ENCODE measurements around the gene PLOD3.

PLOD3 gene

DNA sequence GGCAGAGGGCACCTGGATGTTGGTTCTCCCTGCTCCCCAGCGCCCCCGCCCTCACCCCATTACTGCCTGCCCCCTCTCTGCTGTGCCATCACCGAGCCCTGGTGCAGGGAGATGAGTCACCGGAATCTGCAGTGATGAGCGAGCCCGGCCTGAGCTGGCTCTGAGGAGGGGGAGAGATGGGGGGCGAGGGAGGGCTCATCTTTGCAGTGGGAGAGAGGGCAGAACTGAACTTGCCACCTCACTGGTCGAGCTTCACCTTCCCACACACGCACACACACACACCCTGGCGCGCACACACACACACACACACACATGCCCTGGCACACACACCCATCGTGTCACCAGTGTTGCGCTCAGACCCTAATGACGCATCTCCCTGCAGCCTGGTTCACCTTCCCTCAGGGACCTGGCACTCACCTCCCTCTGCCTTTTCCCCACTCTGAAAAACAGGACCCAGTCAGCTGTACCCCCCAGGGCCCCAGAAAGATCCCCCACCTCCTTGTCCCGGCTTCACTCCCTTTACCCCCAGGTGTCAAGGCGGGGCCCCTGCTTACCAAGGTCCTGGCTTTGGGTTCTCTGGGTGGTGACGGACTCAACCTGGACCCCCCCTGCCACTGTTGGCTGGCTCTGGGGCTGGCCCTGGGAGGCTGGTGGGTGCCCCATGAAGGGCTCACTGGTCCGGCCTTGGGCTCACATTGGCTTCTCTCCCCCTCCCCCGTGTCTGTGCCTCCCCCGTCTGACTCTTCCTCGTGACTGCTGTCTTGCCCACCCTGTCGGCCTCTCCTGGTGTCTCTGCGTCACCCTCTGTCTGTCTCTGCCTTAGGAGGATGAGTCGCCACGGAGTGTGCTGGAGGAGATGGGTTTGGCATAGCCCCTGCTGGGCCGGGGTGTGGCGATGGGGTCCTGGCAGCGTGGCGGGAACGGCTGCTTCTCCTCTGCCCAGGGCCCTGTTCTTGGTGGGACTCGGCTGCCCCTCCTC lies 57.4 kb downstream of the PLOD3 start:
- DNase-seq = peak; percentile 93
- in situ Hi-C loops (cut with HindIII; ENCODE audit: low pct_ligation_motif_present, low pct_unique_long_range_greater_than_20kb, low sequenced_read_pairs) = no loop called here

DNA sequence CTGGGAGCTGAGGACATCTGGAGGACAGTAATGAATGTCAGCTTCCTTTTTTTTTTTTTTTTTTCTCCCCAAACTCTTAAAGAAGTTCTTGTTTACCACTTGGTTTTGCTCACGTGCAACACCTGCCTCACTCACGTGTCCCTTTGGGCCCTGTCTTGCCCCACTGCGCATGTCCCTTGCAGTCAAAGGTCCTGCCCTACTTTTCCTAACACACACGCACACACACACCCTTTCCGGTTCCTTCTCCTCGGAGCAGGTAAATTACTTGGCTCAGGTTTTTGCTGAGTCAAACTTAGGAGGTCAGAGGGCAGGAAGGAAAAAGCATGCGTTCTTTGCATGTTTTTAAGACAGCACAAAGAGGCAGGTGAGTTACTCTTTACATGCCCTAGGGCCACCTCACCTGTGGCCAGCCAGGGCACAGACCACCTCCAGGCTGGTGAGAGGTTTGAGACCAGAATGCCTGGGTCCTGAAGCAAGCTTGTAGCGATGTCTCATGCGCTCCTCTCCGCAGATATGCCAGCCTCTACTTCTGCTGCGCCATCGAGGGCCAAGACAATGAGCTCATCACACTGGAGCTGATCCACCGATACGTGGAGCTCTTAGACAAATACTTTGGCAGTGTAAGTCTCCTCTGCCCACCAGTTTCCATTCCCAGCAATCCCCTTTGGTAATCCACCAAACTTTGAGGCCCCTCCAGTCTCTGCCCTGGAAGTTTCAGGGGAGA lies 60.4 kb downstream of the PLOD3 start:
- DNase-seq = no peak
- in situ Hi-C loops (cut with HindIII; ENCODE audit: low pct_ligation_motif_present, low pct_unique_long_range_greater_than_20kb, low sequenced_read_pairs) = no loop called here

DNA sequence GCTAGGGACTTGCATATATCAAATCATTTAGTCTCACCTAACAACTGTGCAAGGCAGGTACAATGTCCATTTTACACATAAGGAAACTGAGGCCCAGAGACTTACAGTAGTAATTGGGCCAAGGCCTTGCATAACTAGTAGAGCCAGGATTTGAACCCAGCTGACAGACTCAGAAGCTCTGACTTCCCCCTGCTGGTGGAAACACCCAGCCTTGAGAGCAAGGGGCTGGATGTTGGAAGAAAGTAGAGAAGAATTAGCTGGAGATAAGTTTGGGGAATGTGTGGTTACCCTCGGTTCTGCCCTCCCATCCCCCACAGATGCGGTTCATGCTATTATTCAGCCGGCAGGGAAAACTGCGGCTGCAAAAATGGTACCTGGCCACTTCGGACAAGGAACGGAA lies 61.1 kb downstream of the PLOD3 start:
- DNase-seq = peak; percentile 62
- in situ Hi-C loops (cut with HindIII; ENCODE audit: low pct_ligation_motif_present, low pct_unique_long_range_greater_than_20kb, low sequenced_read_pairs) = no loop called here

Measured in ACHN (cell line).